Large intestine (tissue), 3 donors: Measurements from ENCODE around the gene ATL3. TPM values are rescaled to one million over a fixed set of nuclear protein-coding genes. Genes with fewer than 3 reads are reported as not detected.

Experiments
- DNase-seq, 2 donors: peaks; one replicate each; pipeline versions ENCODE4 v3.0.0 to v3.0.0-alpha.2; 2013
- H3K27ac ChIP-seq: one replicate; pipeline ENCODE4 v1.5.1; 2013; ENCODE audit warnings: low read length
- H3K27me3 ChIP-seq: 2 replicates; pipeline ENCODE4 v1.6.1; 2013; ENCODE audit warnings: low read length; ENCODE audit not compliant: control insufficient read depth, insufficient read depth
- H3K36me3 ChIP-seq: 2 replicates; pipeline ENCODE4 v1.6.1; 2013; ENCODE audit warnings: low read length; ENCODE audit not compliant: control insufficient read depth, insufficient read depth
- H3K4me1 ChIP-seq: one replicate; pipeline ENCODE4 v1.6.1; 2013; ENCODE audit warnings: low read length; ENCODE audit not compliant: control insufficient read depth, insufficient read depth
- H3K4me3 ChIP-seq: one replicate; pipeline ENCODE4 v1.5.1; 2013; ENCODE audit warnings: low read length
- H3K9me3 ChIP-seq: one replicate; pipeline ENCODE4 v1.6.1; 2013; ENCODE audit warnings: mild to moderate bottlenecking, low read depth, low read length, moderate library complexity; ENCODE audit not compliant: control insufficient read depth
- WGBS: methylation state at CpG from one replicate; pipeline ENCODE4 v1.1.5; 2013; ENCODE audit warnings: low lambda C conversion rate; ENCODE audit not compliant: insufficient coverage; 5-methylcytosine and 5-hydroxymethylcytosine counted together
- polyA plus RNA-seq: library from polyadenylated mRNA; unstranded; fragments of 120-200 nt; gene quantifications from one replicate; pipeline ENCODE4 v1.2.1, GENCODE V29; 2013

The ATL3 gene
- polyA plus RNA-seq, 1 donor: 10.9 TPM

- H3K27me3 ChIP-seq: no peaks in the 10 kb centered on the region
- WGBS: 5% methylated on average over 4 of the region's 19 CpGs
- H3K4me1 ChIP-seq: peaks cover 16% of the 10 kb centered on the region
- DNase-seq: peak in 1 of 2 donors; percentile 51
- peak overlapping the region; percentile 97 for H3K27ac ChIP-seq
- H3K36me3 ChIP-seq: no peaks in the 10 kb centered on the region
- peak overlapping the region; percentile 90 for H3K4me3 ChIP-seq
- H3K9me3 ChIP-seq: no peaks in the 10 kb centered on the region
Observed at GRCh38 chr11:63682066-63683021, 11.2 kb upstream of the ATL3 start.

GRCh38 chr11:63681321-63682065, 10.3 kb upstream of the ATL3 start, which contains the start of gene RTN3:
RTN3 (plus strand) TSS chr11:63681500; CDS start chr11:63681637, 137 bp downstream.
- Histone ChIP-seq H3K4me1 (peaks cover 16% of the 10 kb centered on the region), H3K36me3 (no peaks in the 10 kb centered on the region), H3K4me3 (peak within 1 kb of the TSS; percentile 90), H3K27me3 (no peaks in the 10 kb centered on the region), H3K9me3 (no peaks in the 10 kb centered on the region), H3K27ac (peak within 1 kb of the TSS; percentile 97)
- WGBS: 2% methylated on average over 12 of the region's 74 CpGs
- peak; percentile 99 for DNase-seq

DNA sequence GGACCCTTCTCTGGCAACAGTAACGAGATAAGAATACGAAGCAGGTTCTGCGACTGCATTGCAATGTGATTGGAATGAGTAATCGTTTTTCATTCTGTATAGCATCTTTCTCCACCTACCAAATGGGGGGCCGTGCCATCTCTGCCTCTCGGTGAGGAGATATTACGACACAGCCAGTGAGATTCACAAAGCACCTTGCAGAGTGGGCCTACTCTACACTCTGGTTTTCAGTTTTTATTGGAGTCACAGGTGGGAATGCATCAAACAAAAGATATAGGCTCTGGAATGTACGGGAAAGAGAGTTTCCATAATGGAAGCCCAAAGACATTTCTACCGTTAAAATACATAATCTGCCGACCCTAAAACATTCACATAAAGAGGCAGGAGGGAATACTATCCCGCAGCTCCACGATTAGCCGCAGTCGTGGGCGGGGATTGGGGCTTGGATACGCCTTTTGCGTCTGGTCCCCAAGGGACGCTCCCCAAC, 9.7 kb upstream of the ATL3 start:
- H3K36me3 ChIP-seq: no peaks in the 10 kb centered on the region
- DNase-seq: no peak
- H3K4me3 ChIP-seq: peak overlapping the region; percentile 90
- no peaks in the 10 kb centered on the region for H3K27me3 ChIP-seq
- H3K4me1 ChIP-seq: peaks cover 16% of the 10 kb centered on the region
- H3K9me3 ChIP-seq: no peaks in the 10 kb centered on the region
- H3K27ac ChIP-seq: peak overlapping the region; percentile 97
- no CpG with 5 or more reads among the region's 18 CpGs for WGBS

GRCh38 chr11:63673579-63673978, 2.4 kb upstream of the ATL3 start:
- H3K27ac ChIP-seq: no peak overlapping the region
- no peak for DNase-seq
- WGBS: 80% methylated on average over 2 of the region's 4 CpGs

DNA sequence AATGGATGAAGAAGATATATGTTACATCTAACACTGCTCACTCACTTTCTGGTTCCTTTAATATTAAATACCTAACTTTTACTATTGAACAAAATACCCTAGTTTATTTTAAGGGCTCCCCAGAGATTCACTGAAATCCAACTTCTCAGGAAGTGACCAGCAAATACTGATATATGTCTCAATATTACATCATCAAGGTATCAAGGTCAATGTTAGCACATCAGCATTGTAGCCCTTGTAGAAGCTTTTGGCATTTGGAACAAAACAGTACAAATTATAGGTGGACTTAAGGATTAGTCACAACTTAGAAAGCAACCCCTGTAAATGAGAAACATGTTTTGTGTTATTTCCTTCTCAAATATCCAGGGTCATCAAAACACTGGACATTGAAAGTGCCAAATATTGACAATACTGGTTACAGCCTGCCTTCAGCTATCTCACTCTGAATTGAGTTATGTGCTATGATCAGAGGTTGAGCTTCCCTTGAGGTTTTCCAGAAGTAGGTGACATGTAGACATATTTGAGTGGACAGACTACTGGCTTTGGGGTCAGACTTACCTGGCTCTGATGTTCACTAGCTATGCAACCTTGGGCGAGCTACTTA, 1.9 kb upstream of the ATL3 start:
- H3K4me3 ChIP-seq: no peak overlapping the region
- H3K9me3 ChIP-seq: peaks cover 7% of the 10 kb centered on the region
- H3K36me3 ChIP-seq: no peaks in the 10 kb centered on the region
- H3K27ac ChIP-seq: no peak overlapping the region
- no peaks in the 10 kb centered on the region for H3K27me3 ChIP-seq
- DNase-seq: no peak
- H3K4me1 ChIP-seq: no peaks in the 10 kb centered on the region
- no CpG with 5 or more reads among the region's 1 CpG for WGBS

More at GRCh38 chr11:63673579-63673978, 2.4 kb upstream of the ATL3 start:
- H3K9me3 ChIP-seq: peaks cover 7% of the 10 kb centered on the region
- no peaks in the 10 kb centered on the region for H3K4me1 ChIP-seq
- no peak overlapping the region for H3K4me3 ChIP-seq
- no peaks in the 10 kb centered on the region for H3K36me3 ChIP-seq
- H3K27me3 ChIP-seq: no peaks in the 10 kb centered on the region

DNA sequence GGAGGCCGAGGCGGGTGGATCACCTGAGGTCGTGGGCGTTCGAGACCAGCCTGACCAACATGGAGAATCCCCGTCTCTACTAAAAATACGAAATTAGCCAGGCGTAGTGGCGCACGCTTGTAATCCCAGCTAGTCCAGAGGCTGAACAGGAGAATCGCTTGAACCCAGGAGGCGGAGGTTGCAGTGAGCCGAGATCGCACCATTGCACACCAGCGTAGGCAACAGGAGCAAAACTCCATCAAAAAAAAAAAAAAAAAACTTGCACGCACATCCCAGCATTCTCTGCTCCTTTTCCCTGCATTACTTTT, 934 bp upstream of the ATL3 start:
- H3K4me3 ChIP-seq: no peak overlapping the region
- H3K27ac ChIP-seq: no peak overlapping the region

GRCh38 chr11:63670433-63671321, 499 bp downstream of the ATL3 start:
- no CpG with 5 or more reads among the region's 63 CpGs for WGBS
- Histone ChIP-seq H3K27ac (peak overlapping the region; percentile 45), H3K4me1 (no peaks in the 10 kb centered on the region), H3K4me3 (peak overlapping the region; percentile 66), H3K9me3 (peaks cover 7% of the 10 kb centered on the region), H3K27me3 (no peaks in the 10 kb centered on the region), H3K36me3 (no peaks in the 10 kb centered on the region)
- peak in 1 of 2 donors; percentile 48 for DNase-seq

More for the DNA sequence above, 934 bp upstream of the ATL3 start:
- 100% methylated on average over 6 of the region's 16 CpGs for WGBS
- Histone ChIP-seq H3K36me3 (no peaks in the 10 kb centered on the region), H3K4me1 (no peaks in the 10 kb centered on the region), H3K9me3 (peaks cover 7% of the 10 kb centered on the region), H3K27me3 (no peaks in the 10 kb centered on the region)
- no peak for DNase-seq

GRCh38 chr11:63670096-63670432, 1.1 kb downstream of the ATL3 start:
- peaks cover 7% of the 10 kb centered on the region for H3K9me3 ChIP-seq
- DNase-seq: no peak
- WGBS: 78% methylated on average over 4 of the region's 7 CpGs
- no peaks in the 10 kb centered on the region for H3K4me1 ChIP-seq
- H3K27ac ChIP-seq: no peak overlapping the region
- no peaks in the 10 kb centered on the region for H3K27me3 ChIP-seq
- H3K4me3 ChIP-seq: no peak overlapping the region
- H3K36me3 ChIP-seq: no peaks in the 10 kb centered on the region

DNA sequence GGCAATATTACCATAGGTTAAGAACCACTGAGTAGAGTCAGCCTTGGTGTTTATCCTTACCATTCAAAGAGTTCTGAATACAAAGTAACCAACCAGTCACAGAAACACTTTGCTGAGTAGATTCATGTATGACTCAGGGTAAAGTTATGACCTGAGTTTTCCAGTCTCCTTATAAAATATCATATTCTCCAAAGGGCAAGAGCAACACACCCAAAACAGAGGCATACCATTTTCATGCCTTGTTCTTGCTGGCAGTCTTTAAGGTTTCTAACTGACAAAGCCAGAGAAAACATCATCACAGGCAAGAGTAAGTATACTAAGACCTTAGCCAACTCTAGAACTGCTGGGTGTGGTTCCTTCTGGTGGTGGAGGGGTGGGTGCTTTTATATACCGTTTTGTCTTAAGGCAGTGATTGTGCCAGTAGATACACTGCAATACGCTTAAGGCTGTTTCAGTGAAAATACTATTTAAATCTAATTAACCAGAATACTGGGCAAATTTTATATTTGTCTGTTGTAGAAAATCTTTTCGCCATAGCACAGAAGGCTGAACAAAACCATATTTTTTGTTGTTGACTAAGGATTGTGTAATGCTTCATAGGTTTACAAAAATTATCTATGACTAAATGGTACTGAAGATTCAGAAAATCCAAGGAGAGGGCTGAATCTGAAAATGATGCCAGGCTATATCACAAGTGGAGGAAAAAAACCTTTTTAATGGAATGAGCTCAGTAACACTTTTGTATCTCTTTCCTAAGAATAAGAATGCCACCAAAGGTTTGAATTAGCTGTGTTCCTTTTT, 3.0 kb downstream of the ATL3 start:
- no peak for DNase-seq
- H3K4me1 ChIP-seq: no peaks in the 10 kb centered on the region
- H3K9me3 ChIP-seq: peaks cover 7% of the 10 kb centered on the region
- no peak overlapping the region for H3K27ac ChIP-seq
- no peaks in the 10 kb centered on the region for H3K27me3 ChIP-seq
- WGBS: 100% methylated on average over 1 of the region's 3 CpGs
- H3K36me3 ChIP-seq: no peaks in the 10 kb centered on the region
- no peak overlapping the region for H3K4me3 ChIP-seq
